ENCODE measurements around the gene JARID2. TPM values are rescaled to one million over a fixed set of nuclear protein-coding genes. Genes with fewer than 3 reads are reported as not detected.

The JARID2 gene
- total RNA-seq, 1 experiment from 2014 or later: 6.0 TPM

DNA sequence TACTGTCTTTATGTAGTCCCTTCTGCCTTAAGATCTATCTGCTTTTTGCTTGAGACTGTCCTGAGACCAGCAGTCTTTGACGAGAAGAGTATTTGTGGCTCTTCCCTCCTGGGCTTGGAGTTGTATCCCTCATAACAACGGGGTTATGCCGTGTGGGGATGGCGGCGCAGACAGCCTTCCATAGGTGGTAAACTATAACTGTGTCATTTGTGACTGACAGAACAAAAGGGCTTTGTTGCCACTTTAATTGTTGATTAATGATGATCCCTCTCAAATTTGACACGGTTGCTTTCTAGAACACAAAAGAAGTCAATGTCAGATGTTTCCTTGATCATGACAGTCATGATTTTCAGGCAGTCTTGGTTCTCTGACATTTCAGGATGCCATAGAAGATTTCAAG is 196.6 kb downstream of the JARID2 start:
- ChIA-PET POLR2A (no interaction called here), CTCF (interaction anchor here (0.6 to 0.7 kb wide), 2 partner anchors 355 to 1313 kb away, joined by 3 to 5 read pairs; no protein-coding TSS in a partner anchor)
- no peak overlapping the region for H3K4me3 ChIP-seq (ENCODE audit: low read depth in 2 of 2, low read length in 2 of 2)
- TF ChIP-seq SIN3A (IDR thresholded peaks at IDR 0.05; ENCODE audit: borderline replicate concordance, insufficient read depth, low read depth, low read length) (no peak), POLR2AphosphoS5 (IDR thresholded peaks at IDR 0.05; ENCODE audit: low read depth, low read length) (no peak), TCF7L2 (IDR thresholded peaks at IDR 0.05; ENCODE audit: low read depth, low read length) (no peak)
- TF ChIP-seq, protein P1, sequence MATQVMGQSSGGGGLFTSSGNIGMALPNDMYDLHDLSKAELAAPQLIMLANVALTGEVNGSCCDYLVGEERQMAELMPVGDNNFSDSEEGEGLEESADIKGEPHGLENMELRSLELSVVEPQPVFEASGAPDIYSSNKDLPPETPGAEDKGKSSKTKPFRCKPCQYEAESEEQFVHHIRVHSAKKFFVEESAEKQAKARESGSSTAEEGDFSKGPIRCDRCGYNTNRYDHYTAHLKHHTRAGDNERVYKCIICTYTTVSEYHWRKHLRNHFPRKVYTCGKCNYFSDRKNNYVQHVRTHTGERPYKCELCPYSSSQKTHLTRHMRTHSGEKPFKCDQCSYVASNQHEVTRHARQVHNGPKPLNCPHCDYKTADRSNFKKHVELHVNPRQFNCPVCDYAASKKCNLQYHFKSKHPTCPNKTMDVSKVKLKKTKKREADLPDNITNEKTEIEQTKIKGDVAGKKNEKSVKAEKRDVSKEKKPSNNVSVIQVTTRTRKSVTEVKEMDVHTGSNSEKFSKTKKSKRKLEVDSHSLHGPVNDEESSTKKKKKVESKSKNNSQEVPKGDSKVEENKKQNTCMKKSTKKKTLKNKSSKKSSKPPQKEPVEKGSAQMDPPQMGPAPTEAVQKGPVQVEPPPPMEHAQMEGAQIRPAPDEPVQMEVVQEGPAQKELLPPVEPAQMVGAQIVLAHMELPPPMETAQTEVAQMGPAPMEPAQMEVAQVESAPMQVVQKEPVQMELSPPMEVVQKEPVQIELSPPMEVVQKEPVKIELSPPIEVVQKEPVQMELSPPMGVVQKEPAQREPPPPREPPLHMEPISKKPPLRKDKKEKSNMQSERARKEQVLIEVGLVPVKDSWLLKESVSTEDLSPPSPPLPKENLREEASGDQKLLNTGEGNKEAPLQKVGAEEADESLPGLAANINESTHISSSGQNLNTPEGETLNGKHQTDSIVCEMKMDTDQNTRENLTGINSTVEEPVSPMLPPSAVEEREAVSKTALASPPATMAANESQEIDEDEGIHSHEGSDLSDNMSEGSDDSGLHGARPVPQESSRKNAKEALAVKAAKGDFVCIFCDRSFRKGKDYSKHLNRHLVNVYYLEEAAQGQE (IDR thresholded peaks at IDR 0.05; ENCODE audit: insufficient read depth in 1 of 2, low read depth in 2 of 2, low read length in 1 of 2): no peak
- TF ChIP-seq, protein P2, sequence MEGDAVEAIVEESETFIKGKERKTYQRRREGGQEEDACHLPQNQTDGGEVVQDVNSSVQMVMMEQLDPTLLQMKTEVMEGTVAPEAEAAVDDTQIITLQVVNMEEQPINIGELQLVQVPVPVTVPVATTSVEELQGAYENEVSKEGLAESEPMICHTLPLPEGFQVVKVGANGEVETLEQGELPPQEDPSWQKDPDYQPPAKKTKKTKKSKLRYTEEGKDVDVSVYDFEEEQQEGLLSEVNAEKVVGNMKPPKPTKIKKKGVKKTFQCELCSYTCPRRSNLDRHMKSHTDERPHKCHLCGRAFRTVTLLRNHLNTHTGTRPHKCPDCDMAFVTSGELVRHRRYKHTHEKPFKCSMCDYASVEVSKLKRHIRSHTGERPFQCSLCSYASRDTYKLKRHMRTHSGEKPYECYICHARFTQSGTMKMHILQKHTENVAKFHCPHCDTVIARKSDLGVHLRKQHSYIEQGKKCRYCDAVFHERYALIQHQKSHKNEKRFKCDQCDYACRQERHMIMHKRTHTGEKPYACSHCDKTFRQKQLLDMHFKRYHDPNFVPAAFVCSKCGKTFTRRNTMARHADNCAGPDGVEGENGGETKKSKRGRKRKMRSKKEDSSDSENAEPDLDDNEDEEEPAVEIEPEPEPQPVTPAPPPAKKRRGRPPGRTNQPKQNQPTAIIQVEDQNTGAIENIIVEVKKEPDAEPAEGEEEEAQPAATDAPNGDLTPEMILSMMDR (IDR thresholded peaks at IDR 0.05): no peak
- no peaks in the 10 kb centered on the region for H3K9me3 ChIP-seq (ENCODE audit: control insufficient read depth, insufficient read depth, low read depth, low read length)
- BruUV-seq (replicated peaks): no TSS peak
- H3K27me3 ChIP-seq (ENCODE audit: control insufficient read depth, insufficient read depth, low read length): no peaks in the 10 kb centered on the region
- intact Hi-C loops (cut with micrococcal nuclease; ENCODE audit: unreplicated experiment): no loop called here
- no peak for ATAC-seq
- H3K36me3 ChIP-seq (ENCODE audit: control insufficient read depth, insufficient read depth, low read length): no peaks in the 10 kb centered on the region
- peaks cover 9% of the 10 kb centered on the region; the same call in 1 of the 2 replicates for H3K4me1 ChIP-seq (ENCODE audit: control insufficient read depth, insufficient read depth, low read length)
- in situ Hi-C loops (cut with HindIII; ENCODE audit: low pct_unique_long_range_greater_than_20kb, low sequenced_read_pairs): no loop called here
- H3K27ac ChIP-seq (ENCODE audit: low read length): no peak overlapping the region
- no peak for DNase-seq (ENCODE audit: low read depth, low spot score)

DNA sequence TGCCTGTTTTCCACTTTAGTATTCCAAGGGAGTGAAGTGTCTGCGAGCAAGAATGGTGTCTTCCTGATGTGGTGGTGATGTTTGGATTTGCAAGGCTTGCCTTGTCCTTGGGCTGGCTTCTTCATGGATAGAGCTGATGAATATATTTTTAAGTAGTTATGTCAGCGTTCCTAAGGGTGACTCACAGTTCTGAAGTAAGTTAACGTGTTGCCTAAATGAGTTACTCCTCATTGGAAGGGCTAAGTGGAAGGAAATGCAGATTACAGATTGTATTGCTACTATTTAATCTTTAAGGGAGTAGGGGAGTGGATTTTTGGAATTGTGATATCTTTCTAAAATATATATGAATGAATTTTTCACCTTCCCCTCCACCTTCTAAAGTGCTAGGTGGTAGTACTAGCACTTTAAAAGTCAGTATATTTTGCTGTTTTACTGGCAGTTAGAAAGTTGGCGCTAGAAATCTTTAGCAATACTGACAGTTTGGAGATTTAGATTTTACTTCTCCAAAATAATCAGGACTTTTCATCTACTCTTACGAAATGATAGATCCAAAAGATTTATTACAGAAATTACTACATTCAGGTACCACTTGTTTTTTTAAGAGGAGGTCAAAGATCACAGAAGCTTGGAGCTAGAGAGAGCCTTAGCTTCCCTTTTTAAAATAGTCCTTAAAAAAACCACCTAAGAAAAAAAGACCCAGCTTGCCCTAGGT is 197.4 kb downstream of the JARID2 start:
- DNase-seq (ENCODE audit: low read depth, low spot score): no peak
- CTCF ChIA-PET: interaction anchor here (0.6 kb wide), 1 partner anchor 356 kb away, joined by 5 read pairs; no protein-coding TSS in a partner anchor
- POLR2A ChIA-PET: no interaction called here
- H3K4me3 ChIP-seq (ENCODE audit: low read depth in 2 of 2, low read length in 2 of 2): no peak overlapping the region
- ATAC-seq: no peak
- H3K36me3 ChIP-seq (ENCODE audit: control insufficient read depth, insufficient read depth, low read length): no peaks in the 10 kb centered on the region
- intact Hi-C loops (cut with micrococcal nuclease; ENCODE audit: unreplicated experiment) (no loop called here), in situ Hi-C loops (cut with HindIII; ENCODE audit: low pct_unique_long_range_greater_than_20kb, low sequenced_read_pairs) (no loop called here)
- TF ChIP-seq, protein P1 (IDR thresholded peaks at IDR 0.05; ENCODE audit: insufficient read depth in 1 of 2, low read depth in 2 of 2, low read length in 1 of 2): no peak
- TF ChIP-seq POLR2AphosphoS5 (IDR thresholded peaks at IDR 0.05; ENCODE audit: low read depth, low read length): no peak
- TF ChIP-seq SIN3A (IDR thresholded peaks at IDR 0.05; ENCODE audit: borderline replicate concordance, insufficient read depth, low read depth, low read length): no peak
- TF ChIP-seq, protein P2 (IDR thresholded peaks at IDR 0.05): no peak
- no peak for TF ChIP-seq TCF7L2 (IDR thresholded peaks at IDR 0.05; ENCODE audit: low read depth, low read length)
- no TSS peak for BruUV-seq (replicated peaks)
- H3K9me3 ChIP-seq (ENCODE audit: control insufficient read depth, insufficient read depth, low read depth, low read length): no peaks in the 10 kb centered on the region
- no peak overlapping the region for H3K27ac ChIP-seq (ENCODE audit: low read length)
- no peaks in the 10 kb centered on the region for H3K27me3 ChIP-seq (ENCODE audit: control insufficient read depth, insufficient read depth, low read length)
- peaks cover 9% of the 10 kb centered on the region; the same call in 1 of the 2 replicates for H3K4me1 ChIP-seq (ENCODE audit: control insufficient read depth, insufficient read depth, low read length)
